PC-9 (cell line): Measurements from ENCODE around the gene SPINK8. TPM values are rescaled to one million over a fixed set of nuclear protein-coding genes. Genes with fewer than 3 reads are reported as not detected.
A peak's percentile ranks its signal among the peaks of the same experiment; 100 is the strongest.

Experiments used
- BruUV-seq: library from RNA; stranded (reverse); fragments of 400-500 nt; replicated peaks from 2 replicates; lab custom pipeline; 2021; lab: Mats Ljungman, UMichigan
- CTCF ChIA-PET: fragments of 300-600 bp; sonication (Branson Sonifier 250); formaldehyde crosslinking; loops from one replicate; lab custom pipeline; 2022; ENCODE audit warnings: antibody characterized with exemption; lab: Charles Lee
- POLR2A ChIA-PET: fragments of 300-600 bp; sonication (Branson Sonifier 250); formaldehyde crosslinking; loops from one replicate; lab custom pipeline; 2022; ENCODE audit warnings: antibody characterized with exemption; ENCODE audit not compliant: unreplicated experiment; lab: Charles Lee
- DNase-seq, 2 experiments: peaks; one replicate each; pipeline versions ENCODE4 v3.0.0 to v3.0.0-alpha.2; 2015 to 2022; ENCODE audit warnings: mixed read lengths in 1 of 2
- H2AFZ ChIP-seq: fragments of 200-600 bp; sonication (generic); 2 replicates; pipeline ENCODE4 v1.8.1; 2017; ENCODE audit warnings: antibody characterized with exemption
- H3F3A ChIP-seq: fragments of 200-600 bp; sonication (generic); 2 replicates; pipeline ENCODE4 v1.8.1; 2017; ENCODE audit warnings: antibody characterized with exemption, mild to moderate bottlenecking, low read depth; ENCODE audit not compliant: insufficient read depth
- H3K27ac ChIP-seq: fragments of 200-600 bp; sonication (generic); 2 replicates; pipeline ENCODE4 v1.6.1; 2016; ENCODE audit warnings: mixed run types
- H3K27me3 ChIP-seq: fragments of 200-600 bp; sonication (generic); 2 replicates; pipeline ENCODE4 v1.6.1; 2016; ENCODE audit warnings: low read depth, mixed run types; ENCODE audit not compliant: insufficient read depth
- H3K36me3 ChIP-seq: fragments of 200-600 bp; sonication (generic); 2 replicates; pipeline ENCODE4 v1.6.1; 2016; ENCODE audit warnings: low read depth, mixed run types
- H3K4me1 ChIP-seq: fragments of 200-600 bp; sonication (generic); replicated peaks from 2 replicates; pipeline ENCODE4 v1.6.1; 2016; ENCODE audit warnings: mixed run types; ENCODE audit not compliant: insufficient read depth
- H3K4me2 ChIP-seq: fragments of 200-600 bp; sonication (generic); 2 replicates; pipeline ENCODE4 v1.6.1; 2017; ENCODE audit warnings: mixed run types
- H3K4me3 ChIP-seq: fragments of 200-600 bp; sonication (generic); 2 replicates; pipeline ENCODE4 v1.6.1; 2016; ENCODE audit warnings: mixed run types
- H3K79me2 ChIP-seq: fragments of 200-600 bp; sonication (generic); 2 replicates; pipeline ENCODE4 v1.6.1; 2017; ENCODE audit warnings: low read depth, mixed run types
- H3K9me2 ChIP-seq: fragments of 200-600 bp; sonication (generic); 2 replicates; pipeline ENCODE4 v1.8.1; 2017; ENCODE audit warnings: mild to moderate bottlenecking; ENCODE audit not compliant: insufficient read depth
- H3K9me3 ChIP-seq: fragments of 200-600 bp; sonication (generic); 2 replicates; pipeline ENCODE4 v1.8.1; 2016; ENCODE audit warnings: low read depth; ENCODE audit not compliant: insufficient read depth
- H4K20me1 ChIP-seq: fragments of 200-600 bp; sonication (generic); 2 replicates; pipeline ENCODE4 v1.8.1; 2017; ENCODE audit not compliant: insufficient read depth
- CTCF ChIP-seq: fragments of 200-600 bp; sonication (generic); conservative IDR thresholded peaks from 2 replicates; pipeline ENCODE4 v1.6.1; 2017; ENCODE audit warnings: mixed run types, antibody characterized with exemption, mild to moderate bottlenecking, moderate library complexity
- EZH2 ChIP-seq: fragments of 200-600 bp; sonication (generic); IDR thresholded peaks from 2 replicates; pipeline ENCODE4 v1.8.0; 2017; ENCODE audit warnings: antibody characterized with exemption, low read depth
- intact Hi-C: fragments of 100-400 bp; cut with micrococcal nuclease; formaldehyde crosslinking; loops from one replicate; pipeline ENCODE4 v1.10.0; 2022; ENCODE audit not compliant: unreplicated experiment
- microRNA-seq: library from miRNA; unstranded; fragments of <30 nt; microRNA quantifications from one replicate; pipeline ENCODE4 v1.2.0, GENCODE V29; 2021; ENCODE audit warnings: borderline number of aligned reads, borderline replicate concordance
- total RNA-seq: library from RNA; stranded (reverse); gene quantifications from 2 replicates; pipeline ENCODE4 v1.2.3, GENCODE V29; 2021

Gene SPINK8
- total RNA-seq, 1 experiment from 2014 or later = not detected

- intact Hi-C loops = loop anchor here (5.0 kb wide), 1 partner anchor 289 kb away; the partner anchor contains the start of gene PFKFB4
- TF ChIP-seq EZH2 (no peak), CTCF (no peak)
- Histone ChIP-seq H3K4me3 (no peak overlapping the region), H3K4me2 (no peak overlapping the region), H2AFZ (no peak overlapping the region), H3F3A (no peaks in the 10 kb centered on the region), H3K27ac (no peak overlapping the region), H3K4me1 (no peaks in the 10 kb centered on the region), H3K36me3 (no peaks in the 10 kb centered on the region), H3K79me2 (no peaks in the 10 kb centered on the region), H4K20me1 (no peaks in the 10 kb centered on the region), H3K9me2 (no peaks in the 10 kb centered on the region), H3K9me3 (no peaks in the 10 kb centered on the region), H3K27me3 (no peaks in the 10 kb centered on the region)
- BruUV-seq = no TSS peak
- POLR2A ChIA-PET = interaction anchor here (0.5 to 2.3 kb wide), 7 partner anchors 130 to 444 kb away, joined by 3 to 24 read pairs (median 6); partner anchors contain the start of genes CCDC51 and TMA7
- DNase-seq = peak; percentile 70 to 79
- CTCF ChIA-PET = interaction anchor here (1.4 to 2.0 kb wide), 3 partner anchors 74 to 168 kb away, joined by 5 to 23 read pairs (median 9); no protein-coding TSS in a partner anchor
Observed at GRCh38 chr3:48268381-48268935, 65.0 kb downstream of the SPINK8 start.

GRCh38 chr3:48267782-48268181, 65.7 kb downstream of the SPINK8 start:
- Histone ChIP-seq H3K9me3 (no peaks in the 10 kb centered on the region), H3K27ac (no peak overlapping the region), H3K4me2 (no peak overlapping the region), H3K36me3 (no peaks in the 10 kb centered on the region), H3K27me3 (no peaks in the 10 kb centered on the region), H3F3A (no peaks in the 10 kb centered on the region), H3K9me2 (no peaks in the 10 kb centered on the region), H2AFZ (no peak overlapping the region), H3K4me1 (no peaks in the 10 kb centered on the region), H4K20me1 (no peaks in the 10 kb centered on the region), H3K79me2 (no peaks in the 10 kb centered on the region), H3K4me3 (no peak overlapping the region)
- CTCF ChIA-PET = interaction anchor here (1.4 to 2.0 kb wide), 3 partner anchors 73 to 168 kb away, joined by 5 to 23 read pairs (median 9); no protein-coding TSS in a partner anchor
- intact Hi-C loops = loop anchor here (5.0 kb wide), 1 partner anchor 290 kb away; the partner anchor contains the start of gene PFKFB4
- TF ChIP-seq EZH2 (no peak), CTCF (no peak)
- no peak for DNase-seq
- no TSS peak for BruUV-seq
- POLR2A ChIA-PET = interaction anchor here (0.5 to 2.3 kb wide), 5 partner anchors 166 to 443 kb away, joined by 3 to 24 read pairs (median 6); partner anchors contain the start of genes CCDC51 and TMA7

GRCh38 chr3:48258530-48258929, 74.9 kb downstream of the SPINK8 start:
- no peak overlapping the region for H3K27ac ChIP-seq
- no peaks in the 10 kb centered on the region for H3F3A ChIP-seq
- H3K4me3 ChIP-seq = no peak overlapping the region
- POLR2A ChIA-PET = no interaction called here
- H2AFZ ChIP-seq = no peak overlapping the region
- no peak for TF ChIP-seq EZH2
- no peak for TF ChIP-seq CTCF
- H3K9me3 ChIP-seq = no peaks in the 10 kb centered on the region
- no peak for DNase-seq
- intact Hi-C loops = no loop called here
- H3K79me2 ChIP-seq = no peaks in the 10 kb centered on the region
- CTCF ChIA-PET = no interaction called here
- no peaks in the 10 kb centered on the region for H4K20me1 ChIP-seq
- H3K9me2 ChIP-seq = no peaks in the 10 kb centered on the region
- H3K36me3 ChIP-seq = no peaks in the 10 kb centered on the region
- no peaks in the 10 kb centered on the region for H3K4me1 ChIP-seq
- H3K4me2 ChIP-seq = no peak overlapping the region
- no peaks in the 10 kb centered on the region for H3K27me3 ChIP-seq
- no TSS peak for BruUV-seq

Small RNA genes lying within 50 kb of the gene (microRNA-seq; reads per million reads assigned to microRNA genes)
- gene MIR2115 = not detected

Other genes starting within 250 kb of the SPINK8 start
- gene CDC25A, start 145.2 kb downstream of the SPINK8 start, total RNA-seq = 9.7 and 10.5 TPM in 2 replicates
- not detected in 2 replicates for gene CAMP, start 110.2 kb downstream of the SPINK8 start, total RNA-seq
- 11.1 and 11.7 TPM in 2 replicates for gene ZNF589, start 92.6 kb downstream of the SPINK8 start, total RNA-seq
- gene NME6, start 32.3 kb downstream of the SPINK8 start, total RNA-seq = 38.3 and 42.8 TPM in 2 replicates
- not detected in 2 replicates for gene FBXW12, start 38.6 kb upstream of the SPINK8 start, total RNA-seq
- gene PLXNB1, start 96.4 kb upstream of the SPINK8 start, total RNA-seq = 97.7 and 120 TPM in 2 replicates
- 28.5 and 35.4 TPM in 2 replicates for gene CCDC51, start 106.5 kb upstream of the SPINK8 start, total RNA-seq
- gene TMA7, start 106.6 kb upstream of the SPINK8 start, total RNA-seq = 235 and 314 TPM in 2 replicates
- 6.9 and 8.5 TPM in 2 replicates for gene ATRIP, start 113.1 kb upstream of the SPINK8 start, total RNA-seq
- gene SHISA5, start 170.5 kb upstream of the SPINK8 start, total RNA-seq = 133 and 141 TPM in 2 replicates
- gene PFKFB4, start 223.1 kb upstream of the SPINK8 start, total RNA-seq = 11.7 and 13.3 TPM in 2 replicates
- 2.8 and 4.2 TPM in 2 replicates for gene UCN2, start 230.1 kb upstream of the SPINK8 start, total RNA-seq